HL-60 (cell line): ENCODE results near the gene RBM28.

ENCODE experiments used
- DNase-seq, 2 experiments: peaks; one replicate each; pipeline ENCODE4 v3.0.0-alpha.2; 2010 to 2020; ENCODE audit warnings: low read depth in 1 of 2, low spot score in 1 of 2
- H3K27ac ChIP-seq: fragments of 250-450 bp; sonication (Bioruptor Pico); replicated peaks from 2 replicates; pipeline ENCODE4 v1.5.1; 2020; ENCODE audit warnings: mild to moderate bottlenecking, moderate library complexity
- H3K27me3 ChIP-seq: fragments of 250-450 bp; sonication (Bioruptor Pico); 2 replicates; pipeline ENCODE4 v1.5.1; 2021; ENCODE audit warnings: mild to moderate bottlenecking, moderate library complexity; ENCODE audit not compliant: insufficient read depth, poor library complexity, severe bottlenecking
- H3K4me3 ChIP-seq: replicated peaks from 2 replicates; pipeline ENCODE4 v1.5.1; 2011; ENCODE audit warnings: mild to moderate bottlenecking, control low read depth, low read length; ENCODE audit not compliant: insufficient read depth
- GABPA ChIP-seq: IDR thresholded peaks from 2 replicates; pipeline ENCODE4 v1.6.1; 2012; ENCODE audit warnings: low read depth
- POLR2AphosphoS5 ChIP-seq: IDR thresholded peaks from 2 replicates; pipeline ENCODE4 v1.6.1; 2012; ENCODE audit warnings: low read depth
- SPI1 ChIP-seq: IDR thresholded peaks from 2 replicates; pipeline ENCODE4 v1.6.1; 2012; ENCODE audit warnings: low read depth, mild to moderate bottlenecking, borderline replicate concordance
- TF ChIP-seq, protein P1 (sequence below): IDR thresholded peaks from 2 replicates; pipeline ENCODE4 v1.6.1; 2012; ENCODE audit warnings: low read depth; ENCODE audit not compliant: insufficient replicate concordance
- TF ChIP-seq, protein P2 (sequence below): IDR thresholded peaks from one replicate; pipeline ENCODE4 v1.5.1; 2011; ENCODE audit warnings: low read length, control low read depth, inconsistent platforms; ENCODE audit not compliant: insufficient read depth

The RBM28 gene

DNA sequence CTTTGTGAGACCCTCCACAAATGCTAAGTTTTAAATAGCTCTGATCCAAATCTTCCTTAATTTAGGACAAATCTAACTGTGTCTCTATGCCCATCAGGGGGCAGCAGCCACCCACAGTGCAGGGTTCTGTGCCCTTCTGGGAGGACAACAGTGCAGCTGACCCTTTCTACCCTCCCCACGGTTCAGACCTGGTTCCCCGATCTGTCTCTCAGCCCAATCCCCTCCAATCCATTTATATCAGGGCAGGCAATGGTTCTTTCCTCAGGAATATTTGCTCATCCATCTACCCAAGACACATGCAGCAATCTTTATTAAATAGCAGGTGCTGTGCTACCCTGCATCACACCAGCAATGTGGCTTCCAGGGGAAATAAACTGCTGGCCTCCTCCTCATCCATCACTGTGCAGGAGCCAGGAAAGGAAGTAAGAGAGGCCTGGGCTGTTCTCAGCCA, 4.0 kb upstream of the RBM28 start:
- peak in 1 of 2 experiments; percentile 72 for DNase-seq
- no peak overlapping the region for H3K27ac ChIP-seq
- no peaks in the 10 kb centered on the region for H3K27me3 ChIP-seq
- H3K4me3 ChIP-seq, result no peak overlapping the region
- TF ChIP-seq POLR2AphosphoS5 (no peak), GABPA (no peak), SPI1 (no peak)
- TF ChIP-seq, protein P1, sequence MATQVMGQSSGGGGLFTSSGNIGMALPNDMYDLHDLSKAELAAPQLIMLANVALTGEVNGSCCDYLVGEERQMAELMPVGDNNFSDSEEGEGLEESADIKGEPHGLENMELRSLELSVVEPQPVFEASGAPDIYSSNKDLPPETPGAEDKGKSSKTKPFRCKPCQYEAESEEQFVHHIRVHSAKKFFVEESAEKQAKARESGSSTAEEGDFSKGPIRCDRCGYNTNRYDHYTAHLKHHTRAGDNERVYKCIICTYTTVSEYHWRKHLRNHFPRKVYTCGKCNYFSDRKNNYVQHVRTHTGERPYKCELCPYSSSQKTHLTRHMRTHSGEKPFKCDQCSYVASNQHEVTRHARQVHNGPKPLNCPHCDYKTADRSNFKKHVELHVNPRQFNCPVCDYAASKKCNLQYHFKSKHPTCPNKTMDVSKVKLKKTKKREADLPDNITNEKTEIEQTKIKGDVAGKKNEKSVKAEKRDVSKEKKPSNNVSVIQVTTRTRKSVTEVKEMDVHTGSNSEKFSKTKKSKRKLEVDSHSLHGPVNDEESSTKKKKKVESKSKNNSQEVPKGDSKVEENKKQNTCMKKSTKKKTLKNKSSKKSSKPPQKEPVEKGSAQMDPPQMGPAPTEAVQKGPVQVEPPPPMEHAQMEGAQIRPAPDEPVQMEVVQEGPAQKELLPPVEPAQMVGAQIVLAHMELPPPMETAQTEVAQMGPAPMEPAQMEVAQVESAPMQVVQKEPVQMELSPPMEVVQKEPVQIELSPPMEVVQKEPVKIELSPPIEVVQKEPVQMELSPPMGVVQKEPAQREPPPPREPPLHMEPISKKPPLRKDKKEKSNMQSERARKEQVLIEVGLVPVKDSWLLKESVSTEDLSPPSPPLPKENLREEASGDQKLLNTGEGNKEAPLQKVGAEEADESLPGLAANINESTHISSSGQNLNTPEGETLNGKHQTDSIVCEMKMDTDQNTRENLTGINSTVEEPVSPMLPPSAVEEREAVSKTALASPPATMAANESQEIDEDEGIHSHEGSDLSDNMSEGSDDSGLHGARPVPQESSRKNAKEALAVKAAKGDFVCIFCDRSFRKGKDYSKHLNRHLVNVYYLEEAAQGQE, result no peak
- TF ChIP-seq, protein P2, sequence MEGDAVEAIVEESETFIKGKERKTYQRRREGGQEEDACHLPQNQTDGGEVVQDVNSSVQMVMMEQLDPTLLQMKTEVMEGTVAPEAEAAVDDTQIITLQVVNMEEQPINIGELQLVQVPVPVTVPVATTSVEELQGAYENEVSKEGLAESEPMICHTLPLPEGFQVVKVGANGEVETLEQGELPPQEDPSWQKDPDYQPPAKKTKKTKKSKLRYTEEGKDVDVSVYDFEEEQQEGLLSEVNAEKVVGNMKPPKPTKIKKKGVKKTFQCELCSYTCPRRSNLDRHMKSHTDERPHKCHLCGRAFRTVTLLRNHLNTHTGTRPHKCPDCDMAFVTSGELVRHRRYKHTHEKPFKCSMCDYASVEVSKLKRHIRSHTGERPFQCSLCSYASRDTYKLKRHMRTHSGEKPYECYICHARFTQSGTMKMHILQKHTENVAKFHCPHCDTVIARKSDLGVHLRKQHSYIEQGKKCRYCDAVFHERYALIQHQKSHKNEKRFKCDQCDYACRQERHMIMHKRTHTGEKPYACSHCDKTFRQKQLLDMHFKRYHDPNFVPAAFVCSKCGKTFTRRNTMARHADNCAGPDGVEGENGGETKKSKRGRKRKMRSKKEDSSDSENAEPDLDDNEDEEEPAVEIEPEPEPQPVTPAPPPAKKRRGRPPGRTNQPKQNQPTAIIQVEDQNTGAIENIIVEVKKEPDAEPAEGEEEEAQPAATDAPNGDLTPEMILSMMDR, result peak; percentile 60

DNA sequence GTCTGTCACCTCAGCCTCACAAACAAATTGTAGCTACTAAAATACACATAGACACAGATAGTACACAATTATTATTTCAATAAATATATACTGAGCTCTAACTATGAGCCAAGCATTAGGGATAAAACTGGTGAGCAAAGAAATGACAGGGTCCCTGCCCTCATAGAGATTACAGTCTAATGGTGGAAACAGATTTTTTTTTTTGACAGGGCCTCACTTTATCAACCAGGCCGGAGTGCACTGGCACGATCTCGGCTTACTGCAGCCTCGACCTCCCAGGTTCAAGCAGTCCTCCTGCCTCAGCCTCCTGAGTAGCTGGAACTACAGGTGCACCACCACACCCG, 695 bp upstream of the RBM28 start:
- no peaks in the 10 kb centered on the region for H3K27me3 ChIP-seq
- DNase-seq, result no peak
- no peak overlapping the region for H3K27ac ChIP-seq
- no peak overlapping the region for H3K4me3 ChIP-seq
- TF ChIP-seq, protein P1, result no peak
- TF ChIP-seq SPI1, result no peak

DNA sequence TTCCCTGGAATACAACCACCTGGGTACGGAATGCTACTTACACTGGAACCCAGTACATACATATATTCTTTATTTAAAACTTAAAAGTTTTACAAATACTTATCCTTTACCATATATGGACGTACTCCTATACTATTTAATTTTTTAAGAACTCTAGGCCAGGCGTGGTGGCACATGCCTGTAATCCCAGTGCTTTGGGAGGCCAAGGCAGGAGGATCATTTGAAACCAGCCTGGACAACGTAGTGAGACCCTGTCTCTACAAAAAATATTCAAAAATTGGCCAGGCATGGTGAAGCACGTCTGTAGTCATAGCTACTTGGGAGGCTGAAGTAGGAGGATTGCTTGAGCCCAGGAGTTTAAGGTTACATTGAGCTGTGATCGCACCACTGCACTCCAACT, 2.0 kb downstream of the RBM28 start:
- TF ChIP-seq GABPA (no peak), POLR2AphosphoS5 (no peak), SPI1 (no peak)
- TF ChIP-seq, protein P1, result no peak
- TF ChIP-seq, protein P2, result no peak
- H3K27ac ChIP-seq, result no peak overlapping the region
- no peak for DNase-seq
- no peaks in the 10 kb centered on the region for H3K27me3 ChIP-seq
- no peak overlapping the region for H3K4me3 ChIP-seq

DNA sequence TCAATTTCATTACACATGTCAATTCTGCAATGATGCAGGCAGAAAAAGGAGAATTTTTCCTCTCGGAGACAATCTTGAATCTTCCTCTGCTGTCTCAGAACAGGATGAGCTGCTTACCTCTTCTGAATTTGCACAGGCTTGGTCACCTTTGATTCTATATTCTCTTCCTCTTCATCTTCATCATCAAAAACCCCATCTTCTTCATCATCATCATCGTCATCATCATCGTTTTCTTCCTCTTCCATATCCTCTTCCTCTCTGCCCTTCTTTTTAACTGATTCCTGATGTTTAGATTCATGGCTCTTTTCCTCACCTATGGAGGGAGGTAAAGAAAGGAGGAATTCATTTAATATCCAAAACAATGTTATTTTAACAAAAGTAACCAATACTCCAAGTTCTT, 8.0 kb downstream of the RBM28 start:
- TF ChIP-seq, protein P1, result no peak
- TF ChIP-seq SPI1 (no peak), POLR2AphosphoS5 (no peak), GABPA (no peak)
- TF ChIP-seq, protein P2, result no peak
- Histone ChIP-seq H3K27ac (no peak overlapping the region), H3K27me3 (no peaks in the 10 kb centered on the region), H3K4me3 (no peak overlapping the region)
- no peak for DNase-seq
